Suppressor macrophage (primary cell): ENCODE results near the gene MED13L.

ENCODE experiments used
- DNase-seq, 4 experiments: peaks; one replicate each; pipeline ENCODE4 v3.0.0-alpha.2; 2020 to 2022

MED13L gene

DNA sequence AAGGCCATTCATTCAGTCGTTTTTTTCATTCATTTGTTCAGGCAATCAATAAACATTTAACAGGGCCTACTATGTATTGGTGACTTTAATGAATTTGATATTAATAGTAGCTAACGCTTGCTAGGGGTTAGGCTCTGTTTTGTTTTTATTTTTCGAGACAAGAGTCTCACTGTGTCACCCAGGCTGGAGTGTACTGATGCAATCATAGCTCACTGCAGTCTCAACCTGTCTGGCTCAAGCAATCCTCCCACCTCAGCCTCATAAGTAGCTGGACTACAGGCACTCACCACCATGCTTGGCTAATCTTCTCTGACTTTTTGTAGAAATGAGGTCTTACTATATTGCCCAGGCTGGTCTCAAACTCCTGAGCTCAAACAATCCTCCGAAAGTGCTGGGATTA lies 25.6 kb upstream of the MED13L start:
- peak in 1 of 4 experiments; percentile 27 for DNase-seq

DNA sequence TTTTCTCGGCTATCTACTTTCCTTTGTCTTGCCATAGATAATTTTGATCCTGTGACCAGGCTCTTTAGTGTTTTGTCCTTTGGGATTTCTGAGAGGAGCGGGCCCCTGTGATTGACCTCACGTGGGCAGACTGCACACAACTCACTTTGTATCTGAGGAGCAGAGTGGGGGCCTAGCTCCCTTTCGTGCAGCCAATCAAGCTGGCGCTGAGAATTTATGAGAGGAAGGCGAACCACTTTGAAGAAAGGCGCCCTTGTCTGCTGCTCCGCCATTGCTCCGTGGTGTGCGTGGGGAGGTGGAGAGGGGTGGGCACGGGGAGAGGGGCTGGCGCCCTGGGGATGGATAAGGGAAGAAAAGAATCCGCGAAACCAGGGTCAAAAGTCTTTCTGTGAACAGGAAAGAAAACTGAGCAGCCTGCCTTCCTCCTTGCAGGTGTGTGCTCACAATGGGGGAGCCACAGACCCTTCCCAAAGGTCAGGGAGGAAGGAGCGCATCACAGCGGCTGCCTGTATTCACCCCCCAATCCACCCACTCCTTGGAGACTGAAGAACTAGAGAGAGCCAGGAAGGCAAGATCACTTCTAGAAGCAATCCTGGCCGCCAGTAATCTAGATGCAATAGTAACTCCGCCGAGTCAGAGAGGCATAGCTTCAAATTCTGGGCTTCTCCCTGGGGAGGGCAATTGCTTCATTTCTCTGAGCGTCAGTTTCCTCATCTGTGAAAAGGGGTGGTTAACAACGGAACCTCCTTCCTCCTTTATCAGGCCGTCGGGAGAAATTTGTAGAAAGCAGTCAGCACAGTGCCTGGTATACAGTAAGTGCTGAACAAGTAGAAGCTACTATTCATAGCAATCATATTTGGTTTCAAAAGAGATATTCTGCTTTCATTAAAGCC lies 24.9 kb upstream of the MED13L start:
- peak; percentile 67 to 82 (median 78) for DNase-seq

DNA sequence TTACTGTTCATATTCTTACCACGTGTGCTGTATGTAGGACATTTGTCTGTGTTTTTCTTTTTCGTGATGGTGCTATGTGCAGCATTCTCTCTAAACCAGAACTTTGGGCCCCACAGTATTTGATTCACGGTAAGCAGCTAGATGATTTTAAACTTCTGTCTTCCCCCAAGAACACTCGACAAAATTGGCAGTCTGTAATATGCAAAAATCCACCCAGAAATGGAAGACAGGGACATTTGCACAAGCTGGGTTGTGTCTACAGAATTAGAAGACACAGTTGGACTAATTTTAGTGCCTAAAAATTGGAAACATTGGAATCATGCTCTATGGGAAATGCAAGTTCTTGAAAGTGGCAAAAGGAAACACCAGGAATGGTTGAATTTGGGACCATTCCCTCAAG lies 24.1 kb upstream of the MED13L start:
- DNase-seq, result no peak

DNA sequence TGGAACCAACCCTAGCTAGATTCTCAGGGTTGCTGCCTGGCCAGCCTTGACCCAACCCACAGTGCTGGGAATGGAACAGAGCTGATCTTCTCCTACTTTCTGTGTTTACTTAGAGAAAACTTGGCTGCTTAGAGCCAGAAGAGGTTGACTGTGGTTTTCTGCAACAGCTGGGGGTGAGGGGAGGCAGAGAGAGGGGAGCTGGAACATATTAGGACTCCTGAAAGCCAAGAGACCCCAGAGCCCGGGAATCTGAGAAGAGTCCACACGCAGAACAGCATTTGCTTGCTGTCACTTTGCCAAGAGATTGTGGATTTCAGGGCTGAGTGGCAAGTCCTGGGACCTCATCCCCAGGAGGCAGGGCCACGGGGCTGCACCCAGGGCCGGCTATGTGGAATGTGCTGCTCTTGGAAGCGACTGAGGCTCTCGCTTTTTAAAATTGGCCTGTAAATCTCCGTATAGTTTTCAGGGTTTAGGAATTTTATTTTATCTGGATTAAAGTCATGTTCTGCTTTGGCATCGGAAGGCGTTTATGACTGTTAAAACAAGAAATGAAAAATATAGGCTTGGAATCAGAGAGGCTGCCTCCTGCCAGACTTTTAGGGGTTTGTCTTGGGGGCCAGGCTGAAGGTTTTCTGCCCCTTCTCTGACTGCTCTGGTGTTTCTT lies 22.3 kb upstream of the MED13L start:
- DNase-seq, result no peak

DNA sequence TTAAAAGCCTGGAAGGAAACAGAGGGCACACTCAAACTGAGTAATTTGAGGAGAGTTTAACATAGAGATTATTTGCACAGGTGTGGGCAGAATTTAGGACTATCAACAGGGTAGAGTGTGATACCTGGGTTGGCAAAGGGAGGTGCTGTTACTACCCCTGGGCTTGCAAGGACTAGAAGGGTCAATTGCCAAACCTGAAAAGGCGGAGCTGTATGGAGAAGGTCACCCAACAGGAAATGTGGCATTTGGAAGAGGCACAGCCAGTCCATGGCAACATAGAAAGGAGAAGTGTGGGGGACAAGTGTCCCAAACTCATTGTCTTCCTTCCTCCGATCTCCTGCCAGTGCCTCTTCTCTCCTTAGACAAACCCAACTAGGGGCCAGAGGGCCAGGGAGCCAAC lies 21.6 kb upstream of the MED13L start:
- DNase-seq, result peak; percentile 61 to 79 (median 74)

DNA sequence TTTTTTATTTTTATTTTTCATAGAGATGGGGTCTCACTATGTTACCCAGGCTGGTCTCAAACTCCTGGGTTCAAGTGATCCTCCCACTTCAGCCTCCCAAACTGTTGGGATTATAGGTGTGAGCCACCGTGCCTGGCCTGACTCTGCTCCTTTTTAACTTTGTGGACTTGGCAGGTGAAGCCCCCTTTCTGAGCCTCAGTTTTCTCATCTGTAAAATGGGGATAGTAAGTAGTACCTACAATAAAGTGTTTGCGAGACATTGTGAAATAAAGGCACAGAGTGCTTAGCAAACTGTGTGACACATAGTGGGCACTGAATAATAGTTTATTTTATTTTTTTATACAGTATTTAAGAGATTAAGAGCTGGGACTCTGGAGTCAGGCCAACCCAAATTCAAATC lies 21.1 kb upstream of the MED13L start:
- DNase-seq, result no peak

DNA sequence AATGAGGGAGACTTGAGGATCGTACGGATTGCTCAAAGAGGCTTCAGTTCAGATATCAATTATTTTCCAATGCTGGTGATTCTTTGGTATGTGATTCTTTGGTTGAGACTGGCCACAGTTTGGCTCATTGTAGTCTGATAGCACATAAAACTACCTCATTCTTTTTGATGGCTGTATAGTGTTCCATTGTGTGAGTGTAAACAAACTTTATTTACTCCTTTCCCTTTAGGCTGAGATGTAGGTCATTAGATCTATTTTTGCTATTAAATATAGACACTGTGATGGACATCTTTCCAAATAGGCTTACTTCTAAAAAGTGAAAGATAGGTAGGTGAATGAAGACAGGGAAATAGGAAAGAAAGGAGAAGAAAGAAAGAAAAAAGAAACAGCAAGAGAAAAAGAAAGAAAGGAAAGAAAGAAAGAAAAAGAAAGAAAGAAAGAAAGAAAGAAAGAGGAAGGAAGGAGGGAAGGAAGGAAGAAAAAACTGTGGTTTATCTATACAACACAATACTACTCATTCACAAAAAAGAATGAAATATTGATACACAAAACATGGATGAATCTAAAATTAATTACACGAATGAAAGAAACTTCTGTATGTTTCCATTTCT lies 19.8 kb upstream of the MED13L start:
- no peak for DNase-seq

DNA sequence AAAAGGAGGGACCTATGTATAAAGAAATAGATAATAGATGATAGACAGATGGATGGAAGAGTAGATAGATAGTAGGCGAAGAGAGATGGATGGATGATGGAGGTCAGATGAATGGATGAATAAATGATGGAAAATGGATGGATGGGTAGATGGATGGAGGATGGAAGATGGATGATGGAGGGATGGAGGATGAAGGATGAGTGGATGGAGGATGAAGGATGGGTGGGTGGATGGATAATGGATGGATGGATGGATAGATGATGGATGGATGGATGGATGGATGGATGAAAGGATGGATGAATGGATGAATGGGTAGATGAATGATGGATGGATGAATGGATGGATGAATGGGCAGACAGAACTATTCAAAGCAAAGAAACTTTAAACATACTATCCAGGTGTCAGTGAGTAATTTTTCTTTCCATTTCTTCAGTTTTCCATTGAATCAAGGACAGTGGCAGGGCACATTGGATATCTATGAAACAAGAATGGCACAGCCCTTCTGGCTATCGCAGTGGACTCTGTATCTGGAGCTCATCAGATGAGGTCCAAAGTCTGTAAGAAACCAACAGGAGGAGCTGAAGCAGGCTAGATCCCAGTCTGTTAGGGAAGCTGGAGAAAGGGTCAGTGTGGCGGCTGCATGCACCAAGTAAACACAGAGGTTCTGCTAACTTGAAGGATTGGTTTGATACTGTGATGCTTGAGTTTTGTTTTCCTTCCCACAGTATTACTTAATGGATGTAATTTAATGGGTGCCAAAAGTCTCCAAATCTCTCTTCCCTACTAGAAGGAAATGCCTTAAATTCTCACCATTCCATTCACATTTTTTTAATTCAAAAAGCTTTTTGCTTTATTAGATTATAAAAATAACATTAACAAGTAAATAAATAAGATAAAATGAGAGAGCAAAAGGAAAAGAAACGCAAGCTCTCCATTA lies 18.1 kb upstream of the MED13L start:
- no peak for DNase-seq

DNA sequence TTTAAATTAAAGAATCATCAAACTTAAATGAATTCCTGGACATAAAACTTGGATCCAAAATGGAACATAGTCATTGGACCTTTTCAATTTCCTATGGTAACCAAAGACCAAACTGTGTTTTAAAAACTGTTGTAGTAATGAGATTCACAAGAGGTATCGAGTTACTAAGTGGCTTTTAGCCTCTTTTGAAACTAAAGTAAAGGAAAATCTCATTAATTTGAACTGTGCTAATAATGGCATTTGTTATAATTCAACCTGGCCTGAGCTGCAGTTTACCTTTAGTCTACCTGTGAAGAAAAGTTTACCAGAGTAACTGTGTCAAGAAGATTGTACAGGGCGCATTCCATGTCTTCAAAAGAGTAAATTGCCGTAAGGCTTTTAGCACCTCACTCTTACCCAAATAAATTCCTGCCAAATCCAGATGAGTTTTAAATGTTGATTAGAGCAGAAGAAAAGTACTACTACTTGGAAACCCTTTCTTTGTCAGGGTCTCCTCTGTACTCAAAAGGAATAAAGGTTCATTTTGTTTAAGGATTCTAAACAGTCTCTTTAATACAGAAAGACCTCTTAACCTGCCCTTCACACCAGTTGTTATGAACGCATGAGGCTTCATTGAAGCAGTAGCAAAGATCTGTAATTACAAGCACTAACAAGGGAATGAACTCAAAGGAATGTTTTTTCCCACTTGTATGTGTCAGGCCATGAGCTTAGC lies 17.1 kb upstream of the MED13L start:
- DNase-seq, result no peak

DNA sequence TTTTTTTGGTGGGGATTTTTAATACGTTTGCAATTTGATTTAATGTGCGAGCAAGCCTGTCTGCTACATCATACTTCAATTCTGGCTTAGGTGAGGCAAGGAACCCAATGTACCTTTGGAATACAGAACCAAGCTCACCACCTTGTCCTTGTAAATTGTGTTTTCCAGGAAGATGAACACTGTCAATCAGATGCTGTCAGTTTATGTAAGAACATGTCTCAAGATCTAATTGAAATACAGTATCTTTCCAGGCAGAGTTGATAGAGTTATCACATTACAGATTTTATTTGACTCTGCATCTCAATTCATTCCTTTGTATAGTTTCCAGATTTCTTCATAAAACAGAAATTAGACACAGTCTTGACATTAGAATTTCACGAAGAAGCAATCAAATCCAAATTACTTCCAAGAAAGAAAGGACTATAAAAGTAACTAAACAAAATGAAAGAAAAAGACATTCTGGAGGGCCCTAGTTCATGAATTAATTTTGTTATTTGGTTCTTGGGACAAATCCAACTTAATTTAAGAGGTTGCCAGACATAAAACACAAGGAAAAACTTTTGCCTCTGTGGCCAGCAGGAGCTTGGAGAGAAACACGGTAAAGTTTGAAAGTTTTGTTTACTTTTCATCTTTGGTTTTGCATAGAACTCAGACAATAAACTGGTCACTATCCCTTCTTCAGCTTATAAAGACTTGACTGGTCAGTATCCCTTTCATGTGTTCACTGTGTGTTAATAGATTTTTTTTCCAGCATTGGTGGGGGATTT lies 16.4 kb upstream of the MED13L start:
- DNase-seq, result no peak

DNA sequence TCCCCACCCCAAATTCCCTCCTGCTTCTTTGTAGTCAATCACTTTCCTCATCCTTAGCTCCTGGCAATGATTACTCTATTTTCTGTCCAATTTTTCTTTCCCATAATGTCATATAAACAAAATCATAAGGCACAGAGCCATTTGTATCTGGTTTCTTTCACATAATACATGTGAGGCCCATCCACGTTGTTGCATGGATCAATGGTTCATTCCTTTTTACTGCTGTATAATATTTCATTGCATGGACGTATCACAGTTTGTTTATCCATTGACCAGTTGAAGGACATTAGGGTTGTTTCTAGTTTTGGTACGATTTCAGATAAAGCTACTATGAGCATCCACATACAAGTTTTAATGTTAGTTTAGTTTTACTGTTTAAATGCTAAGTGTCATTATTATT lies 13.7 kb upstream of the MED13L start:
- no peak for DNase-seq

DNA sequence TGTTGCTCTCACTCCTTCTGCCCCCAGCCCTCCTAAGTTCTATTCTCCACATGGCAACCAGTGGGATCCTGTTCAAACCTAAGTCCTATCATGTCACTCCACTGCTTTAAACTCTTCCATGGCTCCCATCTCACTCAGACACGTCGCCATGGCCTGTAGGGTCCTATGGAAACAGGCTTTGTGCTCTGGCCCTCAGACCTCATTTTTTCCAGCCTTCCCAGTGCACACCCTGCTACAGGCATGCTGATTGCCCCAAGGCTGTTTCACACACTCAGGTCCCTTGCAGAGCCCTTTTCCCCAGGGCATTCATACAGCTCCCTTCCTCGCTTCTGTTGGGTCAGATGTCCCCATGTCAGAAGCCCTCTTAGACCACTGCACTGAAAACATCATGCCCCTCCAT lies 11.2 kb upstream of the MED13L start:
- no peak for DNase-seq

DNA sequence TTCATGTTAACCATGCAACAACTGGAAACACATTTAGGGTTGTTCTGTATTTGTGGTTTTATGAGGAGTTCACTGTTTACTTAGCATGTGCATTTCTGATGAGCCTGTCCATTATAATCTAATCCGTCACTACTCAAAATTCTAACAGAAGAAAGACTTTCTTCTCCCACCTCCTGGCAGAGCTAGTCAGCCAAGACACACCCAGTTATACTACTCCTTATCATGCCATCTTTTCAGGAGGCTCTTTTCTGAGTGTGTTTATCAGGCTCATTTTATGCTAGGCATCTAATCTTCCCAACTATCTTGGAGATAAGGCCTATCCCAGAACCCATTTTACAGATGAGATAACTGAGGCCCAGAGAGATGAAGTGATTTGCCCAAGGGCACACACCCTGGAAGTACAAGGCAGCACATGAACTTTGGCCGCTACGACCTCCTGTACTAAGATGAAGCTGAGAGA lies 10.4 kb upstream of the MED13L start:
- DNase-seq, result no peak

DNA sequence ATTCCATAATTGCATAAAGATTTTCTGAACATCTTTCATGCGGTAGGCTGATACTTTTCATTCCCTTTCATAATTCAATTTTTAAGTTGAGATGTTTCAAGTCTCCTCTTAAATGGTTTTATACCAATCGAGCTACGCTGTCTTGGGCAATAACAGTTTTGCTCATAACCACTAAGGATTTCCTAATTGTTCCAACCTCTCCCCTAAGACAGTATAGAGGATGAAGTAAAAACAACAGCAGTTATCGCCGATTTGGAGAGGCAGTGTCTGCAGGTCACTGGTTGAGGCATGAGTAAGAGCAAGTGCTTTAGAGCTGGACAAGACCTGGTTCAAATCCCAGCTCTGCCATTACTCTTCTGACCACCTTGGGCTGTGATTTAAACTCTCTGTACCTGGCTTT lies 6.9 kb upstream of the MED13L start:
- DNase-seq, result peak; percentile 55 to 83 (median 67)

DNA sequence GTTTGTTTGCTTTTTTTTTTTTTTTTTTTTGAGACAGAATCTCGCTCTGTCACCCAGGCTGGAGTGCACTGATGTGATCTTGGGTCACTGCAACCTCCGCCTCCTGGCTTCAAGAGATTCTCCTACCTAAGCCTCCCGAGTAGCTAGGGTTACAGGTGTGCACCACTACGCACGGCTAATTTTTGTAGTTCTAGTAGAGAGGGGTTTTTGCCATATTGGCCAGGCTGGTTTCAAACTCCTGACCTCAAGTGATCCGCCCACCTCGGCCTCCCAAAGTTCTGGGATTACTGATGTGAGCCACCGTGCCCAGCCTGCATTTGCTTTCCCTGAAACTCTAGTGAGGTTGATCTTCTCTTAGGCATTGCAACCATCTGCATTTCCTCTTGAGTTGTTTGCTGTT lies 6.4 kb upstream of the MED13L start:
- peak in 1 of 4 experiments; percentile 29 for DNase-seq

DNA sequence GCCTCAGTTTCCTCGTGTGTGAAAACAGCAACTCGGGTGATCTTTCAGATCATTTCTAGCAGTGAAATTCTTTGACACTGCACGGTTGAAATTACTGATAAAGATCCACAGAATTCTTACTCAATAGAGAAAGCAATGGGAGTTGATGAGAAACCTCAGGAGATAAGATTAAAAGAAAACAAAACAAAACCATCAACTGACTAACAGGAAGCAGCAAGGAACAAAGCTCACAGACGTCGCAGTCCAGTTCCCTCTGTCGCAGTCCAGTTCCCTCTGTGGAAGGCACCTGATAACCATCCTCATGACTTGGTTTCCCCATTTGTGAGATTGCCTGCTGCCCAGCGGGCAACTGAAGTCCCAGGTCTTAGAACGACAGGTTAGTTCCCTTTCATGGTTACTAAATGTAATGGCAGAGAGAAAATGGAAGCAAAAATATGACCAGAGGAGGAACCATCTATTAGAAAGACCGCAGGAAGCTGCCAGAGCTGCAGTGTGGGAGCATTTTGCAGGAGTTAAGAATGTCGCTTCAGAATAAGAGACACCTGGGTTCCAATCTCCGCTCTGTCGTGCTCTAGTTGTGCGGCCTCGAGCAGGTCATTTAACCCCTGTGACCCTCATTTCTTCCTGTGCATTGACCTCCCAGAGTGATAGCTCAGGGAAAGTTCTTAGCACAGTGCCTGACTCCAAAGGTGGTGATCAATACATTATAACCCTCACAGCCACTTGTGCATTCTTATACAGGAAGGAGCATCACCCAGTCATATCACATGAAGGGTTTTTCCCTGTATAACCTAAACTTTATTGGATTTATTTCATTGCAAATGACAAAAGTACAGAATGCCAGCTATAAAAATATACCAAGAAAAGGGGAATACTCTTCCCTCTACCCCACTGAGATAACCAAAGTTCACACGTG lies 5.1 kb upstream of the MED13L start:
- DNase-seq, result peak; percentile 47 to 58 (median 55)

DNA sequence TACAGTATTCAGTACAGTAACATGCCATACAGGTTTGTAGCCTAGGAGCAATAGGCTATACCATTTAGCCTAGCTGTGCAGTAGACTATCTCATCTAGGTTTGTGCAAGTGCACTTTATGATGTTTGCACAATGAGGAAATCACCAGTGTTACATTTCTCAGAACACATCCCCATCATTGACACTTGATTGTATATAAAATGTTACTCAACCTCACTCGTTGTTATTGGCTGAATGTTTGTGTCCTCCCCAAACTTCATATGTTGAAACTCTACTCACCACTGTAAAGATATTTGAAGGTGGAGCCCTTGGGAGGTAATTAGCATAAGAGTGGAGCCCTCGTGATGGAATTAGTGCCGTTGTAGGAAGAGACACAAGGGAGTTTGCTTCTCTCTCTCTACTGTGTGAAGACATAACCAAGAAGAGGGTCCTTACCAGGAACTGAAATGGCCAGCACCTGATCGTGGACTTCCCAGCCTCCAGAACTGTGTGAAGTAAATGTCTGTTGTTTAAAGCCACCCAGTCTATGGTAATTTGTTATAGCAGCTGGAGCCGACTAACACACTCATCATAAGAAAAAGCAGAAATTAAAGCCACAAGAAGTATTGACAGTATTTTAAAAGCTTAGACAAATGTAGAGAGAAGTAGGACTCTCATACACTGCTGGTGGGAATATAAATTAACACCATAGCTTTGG lies 3.2 kb upstream of the MED13L start:
- peak in 2 of 4 experiments; percentile 35 to 50 for DNase-seq

DNA sequence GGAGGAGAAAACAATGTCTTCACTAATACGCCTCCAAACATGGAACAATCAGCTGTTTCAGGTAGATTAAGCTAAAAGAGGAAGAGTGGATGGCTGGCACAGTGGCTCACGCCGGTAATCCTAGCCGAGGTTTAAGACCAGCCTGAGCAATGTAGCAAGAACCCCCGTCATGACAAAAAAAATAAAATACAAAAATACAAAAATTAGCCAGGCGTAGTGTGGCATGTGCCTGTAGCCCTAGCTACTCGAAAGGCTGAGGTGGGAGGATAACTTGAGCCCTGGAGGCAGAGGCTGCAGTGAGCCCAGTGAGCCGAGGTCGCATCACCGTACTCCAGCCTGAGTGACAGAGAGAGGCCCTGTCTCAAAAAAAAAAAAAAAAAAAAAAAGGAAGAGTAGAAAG lies 1.2 kb upstream of the MED13L start:
- peak in 2 of 4 experiments; percentile 28 to 34 for DNase-seq

DNA sequence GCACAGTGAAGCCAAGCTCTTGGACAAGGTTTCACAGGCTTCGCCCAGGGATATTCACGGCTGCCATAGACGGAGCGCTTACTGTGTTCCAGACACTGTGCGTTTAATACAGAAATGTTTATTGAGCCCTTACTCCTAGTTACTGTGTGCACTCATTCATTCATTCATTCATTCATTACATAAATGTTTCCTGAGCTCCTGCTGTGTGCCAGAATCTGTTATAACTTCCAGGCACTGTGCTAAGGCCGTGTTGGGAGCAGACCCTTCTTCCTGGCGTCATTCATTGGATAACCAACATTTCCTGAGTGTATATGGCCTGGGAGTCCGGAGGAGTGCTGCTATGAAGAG lies 760 bp upstream of the MED13L start:
- no peak for DNase-seq
